ENCODE data around the gene MYH4. TPM values are rescaled to one million over a fixed set of nuclear protein-coding genes. Genes with fewer than 3 reads are reported as not detected.

Gene MYH4
- total RNA-seq, 1 donor from 2014 or later = not detected

DNA sequence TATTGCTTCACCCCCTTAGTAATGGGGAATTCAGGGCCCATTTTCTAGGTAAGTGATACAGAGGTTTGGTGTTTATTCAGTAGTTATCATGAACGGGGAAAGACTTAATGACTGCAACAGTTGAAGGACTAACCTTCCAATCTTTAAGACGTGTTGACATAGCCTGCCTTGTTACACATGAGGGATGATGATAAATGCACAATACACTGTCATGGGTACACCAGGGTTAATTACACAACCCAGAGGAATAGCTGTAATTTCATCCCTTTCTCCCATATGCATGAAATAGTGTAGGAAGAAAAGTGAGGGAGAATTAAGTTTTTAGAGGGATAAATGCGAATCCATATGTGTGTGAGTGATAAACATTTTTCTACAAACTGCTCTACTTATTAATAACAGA lies 10.7 kb downstream of the MYH4 start:
- no peaks in the 10 kb centered on the region for H4K20me1 ChIP-seq (ENCODE audit: low read depth)
- H3K9me3 ChIP-seq (ENCODE audit: low read depth) = no peaks in the 10 kb centered on the region
- H2AFZ ChIP-seq (replicated peaks) = no peak overlapping the region
- H3K4me1 ChIP-seq = no peaks in the 10 kb centered on the region
- no peaks in the 10 kb centered on the region for H3K36me3 ChIP-seq
- no peak overlapping the region for H3K9ac ChIP-seq
- no peaks in the 10 kb centered on the region for H3F3A ChIP-seq (ENCODE audit: low read depth)
- H3K27me3 Mint-ChIP-seq (ENCODE audit: insufficient read depth, low read depth) = no peaks in the 10 kb centered on the region
- no peaks in the 10 kb centered on the region for H3K79me2 ChIP-seq (ENCODE audit: low read depth)
- no peaks in the 10 kb centered on the region for H3K4me1 Mint-ChIP-seq
- no peak overlapping the region for H3K27ac ChIP-seq
- no peak overlapping the region for H3K4me3 ChIP-seq
- H3K9me3 Mint-ChIP-seq = no peaks in the 10 kb centered on the region
- H3K4me2 ChIP-seq = no peak overlapping the region
- no peaks in the 10 kb centered on the region for H3K27me3 ChIP-seq
- DNase-seq (ENCODE audit: low spot score) = no peak
- H3K36me3 Mint-ChIP-seq = no peaks in the 10 kb centered on the region
- H3K27ac Mint-ChIP-seq = no peak overlapping the region
- TF ChIP-seq EZH2 (IDR thresholded peaks at IDR 0.05) (no peak), EZH2phosphoT487 (IDR thresholded peaks at IDR 0.05) (no peak)
- TF ChIP-seq, protein P1, sequence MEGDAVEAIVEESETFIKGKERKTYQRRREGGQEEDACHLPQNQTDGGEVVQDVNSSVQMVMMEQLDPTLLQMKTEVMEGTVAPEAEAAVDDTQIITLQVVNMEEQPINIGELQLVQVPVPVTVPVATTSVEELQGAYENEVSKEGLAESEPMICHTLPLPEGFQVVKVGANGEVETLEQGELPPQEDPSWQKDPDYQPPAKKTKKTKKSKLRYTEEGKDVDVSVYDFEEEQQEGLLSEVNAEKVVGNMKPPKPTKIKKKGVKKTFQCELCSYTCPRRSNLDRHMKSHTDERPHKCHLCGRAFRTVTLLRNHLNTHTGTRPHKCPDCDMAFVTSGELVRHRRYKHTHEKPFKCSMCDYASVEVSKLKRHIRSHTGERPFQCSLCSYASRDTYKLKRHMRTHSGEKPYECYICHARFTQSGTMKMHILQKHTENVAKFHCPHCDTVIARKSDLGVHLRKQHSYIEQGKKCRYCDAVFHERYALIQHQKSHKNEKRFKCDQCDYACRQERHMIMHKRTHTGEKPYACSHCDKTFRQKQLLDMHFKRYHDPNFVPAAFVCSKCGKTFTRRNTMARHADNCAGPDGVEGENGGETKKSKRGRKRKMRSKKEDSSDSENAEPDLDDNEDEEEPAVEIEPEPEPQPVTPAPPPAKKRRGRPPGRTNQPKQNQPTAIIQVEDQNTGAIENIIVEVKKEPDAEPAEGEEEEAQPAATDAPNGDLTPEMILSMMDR (IDR thresholded peaks at IDR 0.05) = no peak
- no peak overlapping the region for H3K4me3 Mint-ChIP-seq

DNA sequence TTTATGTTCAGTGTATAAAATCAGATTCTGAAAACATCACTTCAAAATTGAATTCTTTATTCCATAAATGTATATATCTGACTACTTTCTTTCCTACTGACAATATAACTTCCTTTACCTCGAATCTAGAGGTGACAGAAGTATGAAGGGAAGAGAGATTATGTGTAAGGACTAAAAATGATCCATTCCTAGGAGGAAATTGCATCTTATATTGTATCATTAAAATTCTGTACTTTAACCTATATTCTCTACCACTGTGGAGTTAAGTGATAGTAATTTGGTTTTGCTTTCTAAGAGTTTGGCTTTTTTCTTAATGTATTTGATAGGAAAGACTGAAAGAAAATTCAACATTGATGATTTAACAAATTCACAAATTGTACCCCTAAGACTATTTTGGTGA lies 11.4 kb downstream of the MYH4 start:
- Histone ChIP-seq H3K27me3 (no peaks in the 10 kb centered on the region), H3K27ac (no peak overlapping the region), H2AFZ (replicated peaks) (no peak overlapping the region), H3K9ac (no peak overlapping the region), H4K20me1 (ENCODE audit: low read depth) (no peaks in the 10 kb centered on the region), H3K4me1 (no peaks in the 10 kb centered on the region), H3K4me2 (no peak overlapping the region), H3K79me2 (ENCODE audit: low read depth) (no peaks in the 10 kb centered on the region), H3K36me3 (no peaks in the 10 kb centered on the region), H3F3A (ENCODE audit: low read depth) (no peaks in the 10 kb centered on the region), H3K4me3 (no peak overlapping the region), H3K9me3 (ENCODE audit: low read depth) (no peaks in the 10 kb centered on the region)
- H3K36me3 Mint-ChIP-seq = no peaks in the 10 kb centered on the region
- H3K4me1 Mint-ChIP-seq = no peaks in the 10 kb centered on the region
- DNase-seq (ENCODE audit: low spot score) = no peak
- no peak for TF ChIP-seq EZH2phosphoT487 (IDR thresholded peaks at IDR 0.05)
- TF ChIP-seq, protein P1 (IDR thresholded peaks at IDR 0.05) = no peak
- no peak overlapping the region for H3K27ac Mint-ChIP-seq
- H3K4me3 Mint-ChIP-seq = no peak overlapping the region
- H3K9me3 Mint-ChIP-seq = no peaks in the 10 kb centered on the region
- no peaks in the 10 kb centered on the region for H3K27me3 Mint-ChIP-seq (ENCODE audit: insufficient read depth, low read depth)

DNA sequence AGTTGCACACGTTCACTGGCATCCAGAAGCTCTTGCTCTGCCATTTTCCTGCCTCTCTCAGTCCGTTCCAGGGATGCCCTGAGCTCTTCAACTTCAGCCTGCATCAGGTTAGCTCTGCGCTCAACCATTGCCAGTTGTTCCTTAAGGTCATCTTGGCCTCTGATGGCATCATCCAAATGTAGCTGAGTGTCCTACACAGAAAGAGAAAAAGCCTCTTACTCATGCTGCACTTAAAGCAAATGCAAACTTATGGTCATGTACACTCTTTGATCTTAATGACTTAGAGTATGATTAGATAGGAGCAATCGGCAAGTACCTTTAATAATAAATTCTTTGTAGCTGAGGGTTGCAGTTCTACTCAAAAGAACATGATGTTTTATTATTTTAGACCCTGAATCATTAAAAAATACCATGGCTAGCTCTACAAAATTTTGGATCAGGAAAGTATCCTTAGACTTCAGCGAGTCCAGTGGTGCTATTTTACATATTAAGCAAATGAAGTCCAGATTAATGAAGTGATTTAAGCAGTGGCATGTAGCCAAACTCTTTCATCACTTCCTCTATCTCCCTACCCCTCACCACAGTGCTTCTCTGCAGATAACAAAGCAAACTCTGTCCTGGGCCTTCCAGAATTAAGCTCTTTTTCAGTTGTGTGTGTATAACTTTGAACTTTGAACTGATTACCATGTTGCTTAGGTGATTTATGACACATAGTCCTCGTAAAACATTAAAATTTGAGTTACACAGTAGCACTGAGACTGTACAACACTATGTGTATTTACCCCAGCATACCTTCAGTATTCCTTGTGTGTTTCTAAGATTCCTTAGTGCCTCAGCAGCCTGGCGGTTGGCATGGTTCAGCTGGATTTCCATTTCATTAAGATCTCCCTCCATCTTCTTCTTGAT lies 22.1 kb downstream of the MYH4 start:
- H3K4me3 ChIP-seq = no peak overlapping the region
- H3K27me3 ChIP-seq = no peaks in the 10 kb centered on the region
- H3K4me2 ChIP-seq = no peak overlapping the region
- no peak overlapping the region for H3K27ac Mint-ChIP-seq
- H3K36me3 ChIP-seq = no peaks in the 10 kb centered on the region
- no peaks in the 10 kb centered on the region for H3K36me3 Mint-ChIP-seq
- TF ChIP-seq EZH2phosphoT487 (IDR thresholded peaks at IDR 0.05) = no peak
- TF ChIP-seq, protein P1 (IDR thresholded peaks at IDR 0.05) = no peak
- no peak for TF ChIP-seq EZH2 (IDR thresholded peaks at IDR 0.05)
- no peaks in the 10 kb centered on the region for H3K4me1 ChIP-seq
- no peak overlapping the region for H3K27ac ChIP-seq
- no peak overlapping the region for H2AFZ ChIP-seq (replicated peaks)
- no peaks in the 10 kb centered on the region for H3K27me3 Mint-ChIP-seq (ENCODE audit: insufficient read depth, low read depth)
- H3K9me3 ChIP-seq (ENCODE audit: low read depth) = no peaks in the 10 kb centered on the region
- H4K20me1 ChIP-seq (ENCODE audit: low read depth) = no peaks in the 10 kb centered on the region
- no peaks in the 10 kb centered on the region for H3K79me2 ChIP-seq (ENCODE audit: low read depth)
- no peaks in the 10 kb centered on the region for H3K4me1 Mint-ChIP-seq
- no peak overlapping the region for H3K4me3 Mint-ChIP-seq
- no peak for DNase-seq (ENCODE audit: low spot score)
- no peak overlapping the region for H3K9ac ChIP-seq
- H3F3A ChIP-seq (ENCODE audit: low read depth) = no peaks in the 10 kb centered on the region
- H3K9me3 Mint-ChIP-seq = no peaks in the 10 kb centered on the region

Measured in neural progenitor cell (in vitro differentiated cells).